CD14-positive monocyte (primary cell): ENCODE data around the gene THRB. TPM values are rescaled to one million over a fixed set of nuclear protein-coding genes. Genes with fewer than 3 reads are reported as not detected.

Experiments used
- DNase-seq, 3 donors: peaks; one replicate each; pipeline ENCODE4 v3.0.0-alpha.2; 2011 to 2022
- H2AFZ ChIP-seq: 2 replicates; pipeline ENCODE4 v1.6.0; 2012; ENCODE audit warnings: mild to moderate bottlenecking, low read depth, low read length, inconsistent platforms; ENCODE audit not compliant: insufficient read depth, poor library complexity, severe bottlenecking
- H3K27ac ChIP-seq, 2 donors: 1 replicate in 1 of 2; 2 replicates in 1 of 2; pipeline ENCODE4 v1.5.1; 2012 to 2013; ENCODE audit warnings: low read length in 2 of 2, control low read depth in 1 of 2, inconsistent platforms in 1 of 2, low read depth in 1 of 2, mild to moderate bottlenecking in 1 of 2
- H3K27me3 ChIP-seq, 2 donors: one replicate each; pipeline versions ENCODE4 v1.6.0 to v1.6.1; 2011 to 2013; ENCODE audit warnings: low read length in 2 of 2; ENCODE audit not compliant: control insufficient read depth in 2 of 2, insufficient read depth in 2 of 2
- H3K36me3 ChIP-seq, 2 donors: replicated peaks in 1 of 2; 1 replicate in 1 of 2; 2 replicates in 1 of 2; pipeline versions ENCODE4 v1.5.1 to v1.6.1; 2012 to 2013; ENCODE audit warnings: low read length in 2 of 2, control low read depth in 1 of 2, inconsistent platforms in 1 of 2, mild to moderate bottlenecking in 1 of 2; ENCODE audit not compliant: insufficient read depth in 2 of 2, control insufficient read depth in 1 of 2
- H3K4me1 ChIP-seq, 2 donors: 1 replicate in 1 of 2; 2 replicates in 1 of 2; pipeline versions ENCODE4 v1.5.1 to v1.6.1; 2012 to 2013; ENCODE audit warnings: low read length in 2 of 2, control low read depth in 1 of 2, inconsistent platforms in 1 of 2, mild to moderate bottlenecking in 1 of 2, moderate library complexity in 1 of 2; ENCODE audit not compliant: insufficient read depth in 2 of 2, control insufficient read depth in 1 of 2
- H3K4me2 ChIP-seq: replicated peaks from 2 replicates; pipeline ENCODE3; 2012; ENCODE audit warnings: low read length, moderate library complexity, mild to moderate bottlenecking; ENCODE audit not compliant: poor library complexity, severe bottlenecking; ENCODE audit errors: extremely low read depth
- H3K4me3 ChIP-seq, 3 experiments: fragments of 200-600 bp in 1 of 3; sonication (generic) in 1 of 3; replicated peaks in 1 of 3; 1 replicate in 2 of 3; 2 replicates in 1 of 3; pipeline ENCODE4 v1.5.1; 2011 to 2013; ENCODE audit warnings: low read length in 3 of 3, mild to moderate bottlenecking in 3 of 3, control low read depth in 2 of 3, low read depth in 2 of 3, inconsistent platforms in 1 of 3, moderate library complexity in 1 of 3
- H3K79me2 ChIP-seq: 2 replicates; pipeline ENCODE4 v1.6.0; 2012; ENCODE audit warnings: mild to moderate bottlenecking, control low read depth, inconsistent platforms, low read length, moderate library complexity; ENCODE audit not compliant: insufficient read depth
- H3K9ac ChIP-seq: 2 replicates; pipeline ENCODE4 v1.6.0; 2017; ENCODE audit warnings: low read length, mild to moderate bottlenecking; ENCODE audit not compliant: insufficient read depth, poor library complexity, severe bottlenecking
- H3K9me3 ChIP-seq, 2 donors: replicated peaks in 1 of 2; 1 replicate in 1 of 2; 2 replicates in 1 of 2; pipeline versions ENCODE4 v1.5.1 to v1.6.1; 2012 to 2013; ENCODE audit warnings: low read length in 2 of 2, control low read depth in 1 of 2; ENCODE audit not compliant: control insufficient read depth in 1 of 2, insufficient read depth in 1 of 2
- H4K20me1 ChIP-seq: 2 replicates; pipeline ENCODE4 v1.6.0; 2012; ENCODE audit warnings: mild to moderate bottlenecking, low read length, control low read depth, moderate library complexity; ENCODE audit not compliant: insufficient read depth
- H3K27ac Mint-ChIP-seq, 7 donors: one replicate each; pipeline ENCODE4 v1.8.0; 2020; ENCODE audit warnings: mild to moderate bottlenecking in 7 of 7, mixed read lengths in 7 of 7, moderate library complexity in 6 of 7, inconsistent platforms in 2 of 7
- H3K27me3 Mint-ChIP-seq, 3 donors: one replicate each; pipeline ENCODE4 v1.8.0; 2021 to 2022; ENCODE audit warnings: low read depth in 3 of 3, mild to moderate bottlenecking in 3 of 3, mixed read lengths in 3 of 3, moderate library complexity in 3 of 3, inconsistent platforms in 1 of 3
- H3K36me3 Mint-ChIP-seq, 2 donors: one replicate each; pipeline ENCODE4 v1.8.0; 2020; ENCODE audit warnings: mixed read lengths in 2 of 2, inconsistent platforms in 1 of 2, mild to moderate bottlenecking in 1 of 2
- H3K4me1 Mint-ChIP-seq: one replicate; pipeline ENCODE4 v1.8.0; 2020; ENCODE audit warnings: mild to moderate bottlenecking, mixed read lengths
- H3K4me3 Mint-ChIP-seq, 2 donors: one replicate each; pipeline ENCODE4 v1.8.0; 2020; ENCODE audit warnings: mild to moderate bottlenecking in 2 of 2, mixed read lengths in 2 of 2, moderate library complexity in 1 of 2
- H3K9me3 Mint-ChIP-seq, 7 donors: one replicate each; pipeline ENCODE4 v1.8.0; 2020 to 2022; ENCODE audit warnings: mixed read lengths in 7 of 7, mild to moderate bottlenecking in 6 of 7, moderate library complexity in 6 of 7, inconsistent platforms in 2 of 7
- CTCF ChIP-seq: fragments of 200-600 bp; IDR thresholded peaks from one replicate; pipeline ENCODE4 v1.8.0; 2022; ENCODE audit warnings: antibody characterized with exemption, mild to moderate bottlenecking
- WGBS: methylation state at CpG from one replicate; pipeline ENCODE4 v1.1.5; 2013; ENCODE audit warnings: missing lambda C conversion rate; ENCODE audit not compliant: insufficient coverage; 5-methylcytosine and 5-hydroxymethylcytosine counted together
- intact Hi-C, 2 donors: fragments of 100-400 bp; cut with micrococcal nuclease; formaldehyde crosslinking; loops; one replicate each; pipeline versions ENCODE4 v1.15.0 to v1.15.1; 2023
- polyA plus RNA-seq, 3 donors: library from polyadenylated mRNA; depleted of rRNA in 1 of 3; unstranded in 2 of 3; stranded (reverse) in 1 of 3; fragments of 300-500 nt in 2 of 3; fragments of >200 nt in 1 of 3; fragmentation: Illumina TruSeq in 2 of 3; gene quantifications; 1 replicate in 2 of 3; 2 replicates in 1 of 3; pipeline ENCODE4 v1.2.3, GENCODE V29; 2012 to 2021

The THRB gene
- polyA plus RNA-seq, 3 donors: 0.05 TPM; not detected in 2

- Histone ChIP-seq H3K9ac (no peak overlapping the region), H4K20me1 (no peaks in the 10 kb centered on the region), H3K4me3 (no peak overlapping the region), H3K27me3 (no peaks in the 10 kb centered on the region), H3K4me2 (no peak overlapping the region), H3K4me1 (no peaks in the 10 kb centered on the region), H3K27ac (no peak overlapping the region), H3K9me3 (no peaks in the 10 kb centered on the region), H3K79me2 (no peaks in the 10 kb centered on the region), H2AFZ (no peak overlapping the region), H3K36me3 (no peaks in the 10 kb centered on the region)
- Mint-ChIP-seq H3K4me3 (no peak overlapping the region), H3K9me3 (no peaks in the 10 kb centered on the region), H3K27me3 (no peaks in the 10 kb centered on the region), H3K36me3 (no peaks in the 10 kb centered on the region), H3K27ac (no peak overlapping the region), H3K4me1 (peaks cover 3% of the 10 kb centered on the region)
- WGBS: no CpG with 5 or more reads among the region's 1 CpG
- no peak for DNase-seq
- intact Hi-C loops: no loop called here
- TF ChIP-seq CTCF: no peak
These were observed 130.3 kb downstream of the THRB start for GRCh38 chr3:24364359-24364758.

- Histone ChIP-seq H3K4me1 (no peaks in the 10 kb centered on the region), H3K4me2 (no peak overlapping the region), H3K36me3 (no peaks in the 10 kb centered on the region), H3K27me3 (no peaks in the 10 kb centered on the region), H3K4me3 (no peak overlapping the region), H3K9me3 (no peaks in the 10 kb centered on the region), H2AFZ (no peak overlapping the region), H4K20me1 (no peaks in the 10 kb centered on the region), H3K79me2 (no peaks in the 10 kb centered on the region), H3K27ac (no peak overlapping the region), H3K9ac (no peak overlapping the region)
- Mint-ChIP-seq H3K9me3 (no peaks in the 10 kb centered on the region), H3K27me3 (no peaks in the 10 kb centered on the region), H3K4me3 (no peak overlapping the region), H3K27ac (no peak overlapping the region), H3K4me1 (peaks cover 3% of the 10 kb centered on the region), H3K36me3 (no peaks in the 10 kb centered on the region)
- no peak for TF ChIP-seq CTCF
- WGBS: no CpG with 5 or more reads among the region's 1 CpG
- DNase-seq: no peak
- intact Hi-C loops: no loop called here
These were observed 131.4 kb downstream of the THRB start for GRCh38 chr3:24363242-24363641.
